IMR-90 (cell line): ENCODE results near the gene ELK3.

ENCODE experiments used
- BHLHE40 ChIP-seq: fragments of 150-350 bp; IDR thresholded peaks from 2 replicates; pipeline ENCODE4 v1.6.1; 2016; ENCODE audit warnings: mild to moderate bottlenecking, low read depth, low read length
- CHD1 ChIP-seq: IDR thresholded peaks from 2 replicates; pipeline ENCODE4 v1.6.1; 2012; ENCODE audit warnings: low read depth, low read length, improper control_type of control experiment
- FOS ChIP-seq: fragments of 150-350 bp; IDR thresholded peaks from 2 replicates; pipeline ENCODE4 v1.6.1; 2016; ENCODE audit warnings: low read depth, low read length
- MAFK ChIP-seq: IDR thresholded peaks from 2 replicates; pipeline ENCODE4 v1.6.1; 2012; ENCODE audit warnings: low read depth, low read length, improper control_type of control experiment
- MAZ ChIP-seq: IDR thresholded peaks from 2 replicates; pipeline ENCODE4 v1.6.1; 2012; ENCODE audit warnings: low read depth, mild to moderate bottlenecking, low read length, improper control_type of control experiment, moderate library complexity, borderline replicate concordance
- MXI1 ChIP-seq: IDR thresholded peaks from 2 replicates; pipeline ENCODE4 v1.6.1; 2012; ENCODE audit warnings: low read depth, mild to moderate bottlenecking, low read length, moderate library complexity, borderline replicate concordance
- NFE2L2 ChIP-seq: fragments of 150-350 bp; IDR thresholded peaks from 2 replicates; pipeline ENCODE4 v1.6.1; 2016; ENCODE audit warnings: low read depth, mild to moderate bottlenecking, low read length
- POLR2A ChIP-seq: IDR thresholded peaks from 2 replicates; pipeline ENCODE4 v1.6.1; 2012; ENCODE audit warnings: mild to moderate bottlenecking, low read depth, low read length
- RAD21 ChIP-seq: IDR thresholded peaks from 2 replicates; pipeline ENCODE4 v1.6.1; 2012; ENCODE audit warnings: low read length, improper control_type of control experiment
- RCOR1 ChIP-seq: IDR thresholded peaks from 2 replicates; pipeline ENCODE4 v1.6.1; 2012; ENCODE audit warnings: mild to moderate bottlenecking, low read length, improper control_type of control experiment; ENCODE audit not compliant: insufficient replicate concordance
- SMC3 ChIP-seq: fragments of 150-350 bp; IDR thresholded peaks from 2 replicates; pipeline ENCODE4 v1.6.1; 2016; ENCODE audit warnings: low read depth, mild to moderate bottlenecking, antibody characterized with exemption, low read length, moderate library complexity
- TF ChIP-seq, protein P1 (sequence below): conservative IDR thresholded peaks from 2 replicates; pipeline ENCODE4 v1.5.1; 2012; ENCODE audit warnings: mild to moderate bottlenecking, low read depth, low read length, improper control_type of control experiment
- TF ChIP-seq, protein P2 (sequence below): fragments of 150-350 bp; IDR thresholded peaks from 2 replicates; pipeline ENCODE4 v1.6.1; 2017; ENCODE audit warnings: mild to moderate bottlenecking, antibody characterized with exemption, low read length, low read depth
- TF ChIP-seq, protein P3 (sequence below): fragments of 150-350 bp; IDR thresholded peaks from 2 replicates; pipeline ENCODE4 v1.6.1; 2016; ENCODE audit warnings: low read depth, mild to moderate bottlenecking, low read length, moderate library complexity, borderline replicate concordance

DNA sequence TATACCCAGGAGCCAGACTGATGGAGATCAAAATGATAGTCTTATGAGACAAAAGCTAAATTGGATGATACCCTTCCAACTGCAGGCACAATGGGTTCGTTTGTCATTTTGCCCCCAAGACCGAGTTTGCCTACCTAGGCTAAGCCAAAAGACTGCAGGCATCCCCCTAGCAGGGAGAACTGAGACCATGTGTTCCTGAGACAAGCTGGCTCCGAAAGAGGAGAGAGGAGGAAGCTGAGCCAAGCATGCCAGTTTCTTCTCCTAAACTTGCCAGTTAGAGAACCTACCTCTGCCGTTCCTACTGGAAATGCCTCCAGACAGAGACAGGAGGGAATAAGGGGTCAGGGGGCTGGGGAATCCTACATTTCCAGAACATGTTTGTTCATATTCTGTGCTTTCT is 8.3 kb upstream of the ELK3 start:
- TF ChIP-seq, protein P1, sequence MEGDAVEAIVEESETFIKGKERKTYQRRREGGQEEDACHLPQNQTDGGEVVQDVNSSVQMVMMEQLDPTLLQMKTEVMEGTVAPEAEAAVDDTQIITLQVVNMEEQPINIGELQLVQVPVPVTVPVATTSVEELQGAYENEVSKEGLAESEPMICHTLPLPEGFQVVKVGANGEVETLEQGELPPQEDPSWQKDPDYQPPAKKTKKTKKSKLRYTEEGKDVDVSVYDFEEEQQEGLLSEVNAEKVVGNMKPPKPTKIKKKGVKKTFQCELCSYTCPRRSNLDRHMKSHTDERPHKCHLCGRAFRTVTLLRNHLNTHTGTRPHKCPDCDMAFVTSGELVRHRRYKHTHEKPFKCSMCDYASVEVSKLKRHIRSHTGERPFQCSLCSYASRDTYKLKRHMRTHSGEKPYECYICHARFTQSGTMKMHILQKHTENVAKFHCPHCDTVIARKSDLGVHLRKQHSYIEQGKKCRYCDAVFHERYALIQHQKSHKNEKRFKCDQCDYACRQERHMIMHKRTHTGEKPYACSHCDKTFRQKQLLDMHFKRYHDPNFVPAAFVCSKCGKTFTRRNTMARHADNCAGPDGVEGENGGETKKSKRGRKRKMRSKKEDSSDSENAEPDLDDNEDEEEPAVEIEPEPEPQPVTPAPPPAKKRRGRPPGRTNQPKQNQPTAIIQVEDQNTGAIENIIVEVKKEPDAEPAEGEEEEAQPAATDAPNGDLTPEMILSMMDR: no peak
- no peak for TF ChIP-seq RAD21
- no peak for TF ChIP-seq MXI1
- no peak for TF ChIP-seq FOS
- no peak for TF ChIP-seq SMC3
- TF ChIP-seq RCOR1: no peak
- TF ChIP-seq MAZ: no peak
- no peak for TF ChIP-seq BHLHE40
- TF ChIP-seq, protein P2, sequence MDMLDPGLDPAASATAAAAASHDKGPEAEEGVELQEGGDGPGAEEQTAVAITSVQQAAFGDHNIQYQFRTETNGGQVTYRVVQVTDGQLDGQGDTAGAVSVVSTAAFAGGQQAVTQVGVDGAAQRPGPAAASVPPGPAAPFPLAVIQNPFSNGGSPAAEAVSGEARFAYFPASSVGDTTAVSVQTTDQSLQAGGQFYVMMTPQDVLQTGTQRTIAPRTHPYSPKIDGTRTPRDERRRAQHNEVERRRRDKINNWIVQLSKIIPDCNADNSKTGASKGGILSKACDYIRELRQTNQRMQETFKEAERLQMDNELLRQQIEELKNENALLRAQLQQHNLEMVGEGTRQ: no peak
- TF ChIP-seq POLR2A: no peak
- TF ChIP-seq MAFK: no peak
- no peak for TF ChIP-seq CHD1
- no peak for TF ChIP-seq NFE2L2
- TF ChIP-seq, protein P3, sequence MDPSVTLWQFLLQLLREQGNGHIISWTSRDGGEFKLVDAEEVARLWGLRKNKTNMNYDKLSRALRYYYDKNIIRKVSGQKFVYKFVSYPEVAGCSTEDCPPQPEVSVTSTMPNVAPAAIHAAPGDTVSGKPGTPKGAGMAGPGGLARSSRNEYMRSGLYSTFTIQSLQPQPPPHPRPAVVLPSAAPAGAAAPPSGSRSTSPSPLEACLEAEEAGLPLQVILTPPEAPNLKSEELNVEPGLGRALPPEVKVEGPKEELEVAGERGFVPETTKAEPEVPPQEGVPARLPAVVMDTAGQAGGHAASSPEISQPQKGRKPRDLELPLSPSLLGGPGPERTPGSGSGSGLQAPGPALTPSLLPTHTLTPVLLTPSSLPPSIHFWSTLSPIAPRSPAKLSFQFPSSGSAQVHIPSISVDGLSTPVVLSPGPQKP: no peak
